ENCODE measurements around the gene NHSL1. TPM values are rescaled to one million over a fixed set of nuclear protein-coding genes. Genes with fewer than 3 reads are reported as not detected.

The NHSL1 gene
- total and polyA plus RNA-seq, 9 of the 15 experiments (the other 6 are each of a cell fraction or from before 2014, with no cell fraction given): 0.09 to 0.20 TPM; not detected in 7

GRCh38 chr6:138432063-138432356, 67.3 kb downstream of the NHSL1 start:
- Histone ChIP-seq H3K36me3 (ENCODE audit: control insufficient read depth, insufficient read depth, low read length) (no peaks in the 10 kb centered on the region), H2AFZ (ENCODE audit: low read depth, low read length) (no peak overlapping the region), H3K4me1 (replicated peaks in 1 of 2; ENCODE audit: control insufficient read depth in 2 of 2, insufficient read depth in 2 of 2, low read length in 2 of 2) (peaks cover 0 to 3% of the 10 kb centered on the region in 2 experiments; a peak in 1 of 5 replicates), H3K27me3 (ENCODE audit: control insufficient read depth in 2 of 2, insufficient read depth in 2 of 2, low read length in 2 of 2) (peaks cover 46 to 50% of the 10 kb centered on the region in 2 experiments), H3K4me2 (ENCODE audit: insufficient read depth, low read length) (no peak overlapping the region), H3K4me3 (no peak overlapping the region), H3K9me1 (ENCODE audit: control insufficient read depth, insufficient read depth, low read length) (no peaks in the 10 kb centered on the region), H4K20me1 (replicated peaks; ENCODE audit: control insufficient read depth, insufficient read depth, low read length) (no peaks in the 10 kb centered on the region), H3K9me3 (replicated peaks; ENCODE audit: control insufficient read depth, insufficient read depth, low read depth, low read length) (no peaks in the 10 kb centered on the region), H3K27ac (ENCODE audit: extremely low read depth, low read depth, low read length) (no peak overlapping the region), H3K79me2 (ENCODE audit: control insufficient read depth, insufficient read depth, low read length) (no peaks in the 10 kb centered on the region), H3K9ac (ENCODE audit: insufficient read depth in 1 of 2, low read depth in 2 of 2, low read length in 2 of 2) (no peak overlapping the region)
- POLR2A ChIA-PET: no interaction called here
- BruUV-seq (replicated peaks): no TSS peak
- TF ChIP-seq L3MBTL2 (IDR thresholded peaks at IDR 0.05): no peak
- CTCF ChIA-PET (ENCODE audit: low intra/inter-chr PET ratio): no interaction called here
- under 1% methylated on average over 11 of the region's 11 CpGs for WGBS (ENCODE audit: insufficient coverage, low coverage, missing lambda C conversion rate)
- FAIRE-seq: no peak
- DNase-seq (ENCODE audit: extremely low read depth in 1 of 4, low spot score in 3 of 4): no peak
- ATAC-seq: no peak
- intact Hi-C loops (cut with micrococcal nuclease) (no loop called here), in situ Hi-C loops (cut with MboI) (no loop called here)

DNA sequence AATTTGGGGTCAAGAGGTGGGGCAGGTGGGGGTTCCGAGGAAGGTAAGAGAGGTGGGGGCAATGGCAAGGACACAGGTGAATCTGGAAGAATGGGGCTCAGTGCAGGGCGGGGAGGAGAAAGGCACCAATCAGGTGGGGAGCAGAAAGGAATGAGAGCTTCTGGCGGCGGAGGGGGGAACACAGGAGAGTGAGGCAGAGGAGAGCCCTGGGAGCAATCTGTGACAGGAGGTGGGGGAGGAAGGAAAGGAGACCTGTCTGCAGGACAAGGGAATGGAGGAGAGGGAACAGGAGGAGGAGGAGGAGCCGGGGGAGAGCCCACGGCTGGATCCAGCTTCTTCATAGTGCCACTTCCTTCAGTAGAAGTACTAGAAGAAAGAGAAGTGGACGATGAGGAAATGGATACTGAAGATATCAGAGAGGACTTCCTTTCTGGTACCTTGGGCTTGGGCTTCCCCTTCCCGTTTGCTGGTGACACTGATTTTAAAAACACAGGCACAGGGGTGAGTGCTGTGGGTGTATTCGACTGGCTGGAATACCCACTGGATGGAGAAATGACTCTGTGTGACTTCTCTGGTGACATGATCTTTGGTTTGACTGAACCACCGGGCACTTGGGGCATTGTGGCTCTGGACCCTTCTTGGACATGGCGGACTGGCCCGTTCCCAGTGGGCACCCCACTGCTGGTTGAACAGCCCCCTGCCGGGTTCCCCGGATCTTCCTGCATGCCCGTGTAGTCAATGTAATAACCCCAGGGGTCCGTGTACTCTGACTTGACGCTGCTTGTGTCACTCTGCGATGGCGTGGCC, 67.8 kb downstream of the NHSL1 start:
- peaks cover 0 to 3% of the 10 kb centered on the region in 2 experiments; a peak in 1 of 5 replicates for H3K4me1 ChIP-seq (replicated peaks in 1 of 2; ENCODE audit: control insufficient read depth in 2 of 2, insufficient read depth in 2 of 2, low read length in 2 of 2)
- BruUV-seq (replicated peaks): no TSS peak
- in situ Hi-C loops (cut with MboI) (no loop called here), intact Hi-C loops (cut with micrococcal nuclease) (no loop called here)
- H3K27ac ChIP-seq (ENCODE audit: extremely low read depth, low read depth, low read length): no peak overlapping the region
- no peaks in the 10 kb centered on the region for H3K36me3 ChIP-seq (ENCODE audit: control insufficient read depth, insufficient read depth, low read length)
- ChIA-PET CTCF (ENCODE audit: low intra/inter-chr PET ratio) (no interaction called here), POLR2A (interaction anchor here (1.2 to 2.2 kb wide), 3 partner anchors 17 to 315 kb away, joined by 3 to 9 read pairs (median 3); no protein-coding TSS in a partner anchor)
- DNase-seq (ENCODE audit: extremely low read depth in 1 of 4, low spot score in 3 of 4): no peak
- TF ChIP-seq ZNF133 (CRISPR knock-in tag; IDR thresholded peaks at IDR 0.05) (no peak), SPI1 (IDR thresholded peaks at IDR 0.05; ENCODE audit: borderline replicate concordance, low read depth, low read length) (peak; percentile 16; the same call in 1 of the 2 replicates)
- H3K9ac ChIP-seq (ENCODE audit: insufficient read depth in 1 of 2, low read depth in 2 of 2, low read length in 2 of 2): no peak overlapping the region
- 6% methylated on average over 18 of the region's 19 CpGs for WGBS (ENCODE audit: insufficient coverage, low coverage, missing lambda C conversion rate)
- H3K9me1 ChIP-seq (ENCODE audit: control insufficient read depth, insufficient read depth, low read length): no peaks in the 10 kb centered on the region
- FAIRE-seq: no peak
- ATAC-seq: no peak
- no peaks in the 10 kb centered on the region for H3K79me2 ChIP-seq (ENCODE audit: control insufficient read depth, insufficient read depth, low read length)
- no peaks in the 10 kb centered on the region for H4K20me1 ChIP-seq (replicated peaks; ENCODE audit: control insufficient read depth, insufficient read depth, low read length)
- H3K9me3 ChIP-seq (replicated peaks; ENCODE audit: control insufficient read depth, insufficient read depth, low read depth, low read length): no peaks in the 10 kb centered on the region
- no peak overlapping the region for H3K4me2 ChIP-seq (ENCODE audit: insufficient read depth, low read length)
- H2AFZ ChIP-seq (ENCODE audit: low read depth, low read length): no peak overlapping the region
- H3K27me3 ChIP-seq (ENCODE audit: control insufficient read depth in 2 of 2, insufficient read depth in 2 of 2, low read length in 2 of 2): peaks cover 50 to 51% of the 10 kb centered on the region in 2 experiments
- no peak overlapping the region for H3K4me3 ChIP-seq

Measured in K562 (cell line).